Ovary (tissue), 3 donors: ENCODE measurements around the gene CRELD2.

Experiments used
- EP300 ChIP-seq: sonication (generic); formaldehyde crosslinking; IDR thresholded peaks from one replicate; pipeline ENCODE4 v1.6.1; 2017; ENCODE audit warnings: antibody characterized with exemption
- TF ChIP-seq, protein P1 (sequence below), 3 donors: fragments of 450-650 bp in 2 of 3; fragments of 200-600 bp in 1 of 3; IDR thresholded peaks; one replicate each; pipeline versions ENCODE4 v1.5.1 to v1.8.0; 2016 to 2022; ENCODE audit warnings: antibody characterized with exemption in 3 of 3, mild to moderate bottlenecking in 1 of 3
- donor health status: DM: no; HTN: no; CAD: no.

DNA sequence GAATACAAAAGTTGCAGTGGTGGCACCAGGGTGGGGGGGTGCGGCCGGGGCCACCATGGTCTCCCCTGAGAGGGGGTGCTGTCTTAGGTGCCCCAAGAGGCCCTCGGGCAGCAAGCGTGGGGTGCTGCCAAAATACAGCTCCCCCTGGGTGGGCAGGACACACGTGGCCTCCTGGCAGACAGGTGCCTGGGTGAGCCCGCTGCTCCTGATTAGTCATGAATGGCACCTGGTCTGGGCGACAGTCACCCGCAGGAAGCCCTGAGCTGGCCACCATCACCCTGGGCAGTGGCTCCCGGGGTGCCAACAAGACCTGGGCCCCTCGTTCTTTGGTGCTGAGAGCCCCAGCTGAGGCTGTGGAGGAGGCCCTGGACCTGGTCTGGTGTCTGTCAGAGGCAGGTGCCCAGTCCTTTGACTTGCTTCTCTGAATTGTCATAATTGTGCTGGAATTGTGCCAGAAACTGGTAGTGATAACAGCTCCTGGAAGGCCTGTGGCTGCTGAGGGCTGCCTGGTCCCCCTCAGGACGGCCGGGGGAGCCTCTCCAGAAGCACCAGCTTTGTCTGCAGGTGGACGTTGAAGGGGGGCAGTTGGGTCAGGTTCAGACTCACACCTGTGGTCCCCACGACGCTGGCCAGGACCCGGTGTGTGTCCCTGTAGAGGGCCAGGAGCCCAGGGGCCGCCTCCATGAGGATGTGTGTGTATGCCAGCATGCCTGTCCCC is 15.0 kb upstream of the CRELD2 start:
- TF ChIP-seq, protein P1, sequence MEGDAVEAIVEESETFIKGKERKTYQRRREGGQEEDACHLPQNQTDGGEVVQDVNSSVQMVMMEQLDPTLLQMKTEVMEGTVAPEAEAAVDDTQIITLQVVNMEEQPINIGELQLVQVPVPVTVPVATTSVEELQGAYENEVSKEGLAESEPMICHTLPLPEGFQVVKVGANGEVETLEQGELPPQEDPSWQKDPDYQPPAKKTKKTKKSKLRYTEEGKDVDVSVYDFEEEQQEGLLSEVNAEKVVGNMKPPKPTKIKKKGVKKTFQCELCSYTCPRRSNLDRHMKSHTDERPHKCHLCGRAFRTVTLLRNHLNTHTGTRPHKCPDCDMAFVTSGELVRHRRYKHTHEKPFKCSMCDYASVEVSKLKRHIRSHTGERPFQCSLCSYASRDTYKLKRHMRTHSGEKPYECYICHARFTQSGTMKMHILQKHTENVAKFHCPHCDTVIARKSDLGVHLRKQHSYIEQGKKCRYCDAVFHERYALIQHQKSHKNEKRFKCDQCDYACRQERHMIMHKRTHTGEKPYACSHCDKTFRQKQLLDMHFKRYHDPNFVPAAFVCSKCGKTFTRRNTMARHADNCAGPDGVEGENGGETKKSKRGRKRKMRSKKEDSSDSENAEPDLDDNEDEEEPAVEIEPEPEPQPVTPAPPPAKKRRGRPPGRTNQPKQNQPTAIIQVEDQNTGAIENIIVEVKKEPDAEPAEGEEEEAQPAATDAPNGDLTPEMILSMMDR (IDR thresholded peaks at IDR 0.05): no peak
- no peak for TF ChIP-seq EP300
